ENCODE results near the gene SERTAD2.

- TF ChIP-seq TAF1 (IDR thresholded peaks at IDR 0.05; ENCODE audit: borderline replicate concordance, insufficient read depth, low read length) = no peak
- TF ChIP-seq POLR2AphosphoS5 (IDR thresholded peaks at IDR 0.05; ENCODE audit: low read depth, low read length) = no peak
- no peak for TF ChIP-seq SIN3A (IDR thresholded peaks at IDR 0.05; ENCODE audit: borderline replicate concordance, insufficient read depth, low read length)
- no peak for TF ChIP-seq REST (IDR thresholded peaks at IDR 0.05; ENCODE audit: insufficient read depth in 1 of 2, low read depth in 2 of 2, low read length in 2 of 2)
- no peak for TF ChIP-seq FOXP2 (optimal IDR thresholded peaks at IDR 0.05; ENCODE audit: borderline replicate concordance, extremely low read depth, extremely low read length, insufficient read depth)
These were observed 55.5 kb downstream of the SERTAD2 start for GRCh38 chr2:64598226-64598625.

Data from PFSK-1 (cell line).